GDM1 (cell line): ENCODE data around the gene MET.
"Not testable (repeated sequence)": the region's sequence is repeated elsewhere in the genome, so short reads cannot be mapped to it uniquely, and the experiment has no call there.

ENCODE experiments used
- DNase-seq: peaks from one replicate; lab custom pipeline; 2025; lab: John Stamatoyannopoulos, UW

The MET gene

DNA sequence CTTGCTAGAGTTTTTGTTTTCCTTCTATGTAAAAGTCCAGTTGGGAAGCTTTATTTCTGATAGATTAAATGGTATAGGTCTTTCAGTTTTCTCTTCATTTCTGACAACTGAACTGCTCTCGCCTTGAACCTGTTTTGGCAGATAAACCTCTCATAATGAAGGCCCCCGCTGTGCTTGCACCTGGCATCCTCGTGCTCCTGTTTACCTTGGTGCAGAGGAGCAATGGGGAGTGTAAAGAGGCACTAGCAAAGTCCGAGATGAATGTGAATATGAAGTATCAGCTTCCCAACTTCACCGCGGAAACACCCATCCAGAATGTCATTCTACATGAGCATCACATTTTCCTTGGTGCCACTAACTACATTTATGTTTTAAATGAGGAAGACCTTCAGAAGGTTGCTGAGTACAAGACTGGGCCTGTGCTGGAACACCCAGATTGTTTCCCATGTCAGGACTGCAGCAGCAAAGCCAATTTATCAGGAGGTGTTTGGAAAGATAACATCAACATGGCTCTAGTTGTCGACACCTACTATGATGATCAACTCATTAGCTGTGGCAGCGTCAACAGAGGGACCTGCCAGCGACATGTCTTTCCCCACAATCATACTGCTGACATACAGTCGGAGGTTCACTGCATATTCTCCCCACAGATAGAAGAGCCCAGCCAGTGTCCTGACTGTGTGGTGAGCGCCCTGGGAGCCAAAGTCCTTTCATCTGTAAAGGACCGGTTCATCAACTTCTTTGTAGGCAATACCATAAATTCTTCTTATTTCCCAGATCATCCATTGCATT is 27.1 kb downstream of the MET start:
- no peak for DNase-seq

DNA sequence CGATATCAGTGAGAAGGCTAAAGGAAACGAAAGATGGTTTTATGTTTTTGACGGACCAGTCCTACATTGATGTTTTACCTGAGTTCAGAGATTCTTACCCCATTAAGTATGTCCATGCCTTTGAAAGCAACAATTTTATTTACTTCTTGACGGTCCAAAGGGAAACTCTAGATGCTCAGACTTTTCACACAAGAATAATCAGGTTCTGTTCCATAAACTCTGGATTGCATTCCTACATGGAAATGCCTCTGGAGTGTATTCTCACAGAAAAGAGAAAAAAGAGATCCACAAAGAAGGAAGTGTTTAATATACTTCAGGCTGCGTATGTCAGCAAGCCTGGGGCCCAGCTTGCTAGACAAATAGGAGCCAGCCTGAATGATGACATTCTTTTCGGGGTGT is 27.7 kb downstream of the MET start:
- no peak for DNase-seq

DNA sequence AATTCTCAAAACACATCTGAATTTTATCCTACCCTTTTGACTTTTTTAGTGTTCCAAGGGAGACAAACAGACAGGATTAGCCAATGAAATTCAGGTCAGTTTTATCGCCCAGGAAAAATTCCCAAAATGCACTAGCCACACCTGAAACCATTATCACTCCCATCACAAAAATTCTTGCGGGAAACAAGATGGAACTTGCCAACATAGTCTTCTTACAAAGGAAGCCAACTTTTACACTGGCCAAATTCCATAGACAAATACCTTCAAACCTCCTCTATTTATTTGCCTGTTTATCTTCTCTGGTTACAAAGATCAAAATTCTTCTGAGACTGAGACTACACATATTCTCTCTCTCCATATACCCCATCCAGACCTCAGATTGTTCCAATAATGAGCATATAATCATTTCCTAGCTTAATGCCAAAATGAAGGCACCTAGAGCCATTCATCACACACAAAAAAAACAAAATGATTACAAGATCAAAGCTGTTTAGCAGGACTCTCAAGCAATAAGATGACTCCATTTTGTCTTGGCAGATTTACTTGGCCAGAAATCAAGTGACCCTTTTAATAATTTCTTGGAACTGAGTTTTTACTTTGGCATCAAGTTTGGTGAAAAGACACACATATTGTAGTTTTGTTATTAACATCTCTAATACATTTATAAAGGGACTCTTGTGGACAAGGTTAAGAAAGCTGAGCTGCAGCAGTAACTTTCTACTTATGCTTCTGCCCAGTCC is 30.2 kb downstream of the MET start:
- DNase-seq = no peak

DNA sequence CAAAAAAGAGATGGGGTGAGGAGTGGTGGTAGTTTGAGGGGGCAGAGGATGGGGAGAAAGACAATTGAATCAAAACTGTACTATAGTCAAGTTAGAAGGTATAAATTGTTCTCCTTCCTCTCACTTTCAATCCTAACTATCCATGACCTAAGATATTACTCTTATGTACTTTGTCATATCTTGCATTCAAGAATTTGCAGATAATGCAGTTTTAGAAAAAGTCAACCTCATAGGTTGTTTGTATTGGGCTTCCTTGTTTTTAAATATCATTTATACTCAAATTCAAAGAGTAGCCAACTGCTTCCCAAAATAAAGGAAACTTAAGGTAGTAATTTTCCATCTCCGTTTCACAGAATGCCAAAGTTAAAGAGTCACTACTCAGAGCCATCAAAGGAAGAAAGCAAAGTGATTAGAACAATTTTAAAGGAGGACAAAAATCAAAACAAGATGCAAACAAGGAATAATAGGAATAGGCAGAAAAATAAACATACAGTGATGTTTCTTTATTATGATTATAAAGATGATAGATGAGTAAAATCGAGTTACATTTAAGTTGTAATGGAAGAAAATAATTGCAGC is 32.7 kb downstream of the MET start:
- DNase-seq = no peak

DNA sequence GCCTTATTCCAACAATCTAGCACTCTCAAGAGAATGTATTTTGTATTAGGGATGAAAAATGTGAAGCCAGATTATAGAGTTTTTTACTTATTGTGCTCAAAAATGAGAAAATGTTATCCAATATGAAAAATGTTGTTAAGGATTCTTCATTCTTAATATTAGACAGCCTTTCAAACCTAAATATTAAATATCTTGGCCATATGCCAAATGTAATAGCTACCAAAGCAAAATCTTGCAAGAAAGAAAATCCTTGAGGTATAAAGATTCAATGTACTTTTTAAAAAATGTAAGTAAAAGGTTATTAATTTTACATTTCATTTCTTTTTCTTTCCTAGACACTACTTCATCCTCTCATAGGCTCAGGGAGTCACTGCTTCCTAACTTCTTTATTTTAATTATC is 33.4 kb downstream of the MET start:
- no peak for DNase-seq

DNA sequence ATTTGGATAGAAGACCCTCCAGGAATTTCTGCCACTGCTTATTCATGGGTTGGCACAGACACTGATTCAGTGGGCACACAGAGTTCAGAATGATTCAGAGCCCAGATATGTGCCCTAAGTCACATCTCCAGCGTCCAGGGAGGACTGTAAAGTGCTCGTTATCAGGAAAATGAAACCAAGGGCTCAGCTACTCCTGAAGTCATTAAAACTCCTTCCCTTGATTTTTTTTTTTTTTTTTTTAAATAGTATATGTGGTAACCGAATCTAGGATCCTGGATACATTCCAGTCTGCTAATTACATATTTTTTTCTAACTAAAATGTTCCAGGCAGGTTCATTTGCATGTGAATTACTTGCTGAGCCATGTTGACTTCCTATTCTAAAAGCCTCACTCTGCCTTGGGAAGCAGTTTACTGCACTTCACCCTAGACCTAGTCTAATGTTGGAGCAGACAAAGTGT is 34.7 kb downstream of the MET start:
- DNase-seq = no peak

DNA sequence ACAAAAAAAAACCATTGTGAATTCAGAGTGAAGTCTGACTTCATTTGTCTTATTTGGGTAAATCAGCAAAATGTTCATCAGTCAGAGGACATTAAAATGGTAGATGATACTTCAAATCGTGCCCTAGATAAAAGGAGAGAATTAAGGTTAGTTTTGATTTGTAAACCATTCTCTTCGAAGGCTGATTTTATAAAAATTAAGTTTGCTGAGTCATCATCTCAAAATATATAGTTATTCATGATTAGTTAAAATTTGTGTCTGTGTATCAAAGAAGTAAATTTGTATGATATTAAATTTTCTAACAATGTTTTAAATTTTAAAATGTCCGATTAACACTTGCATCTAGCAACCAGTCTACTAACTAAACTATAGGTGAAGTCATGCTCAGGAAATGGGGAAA is 35.3 kb downstream of the MET start:
- DNase-seq = no peak

DNA sequence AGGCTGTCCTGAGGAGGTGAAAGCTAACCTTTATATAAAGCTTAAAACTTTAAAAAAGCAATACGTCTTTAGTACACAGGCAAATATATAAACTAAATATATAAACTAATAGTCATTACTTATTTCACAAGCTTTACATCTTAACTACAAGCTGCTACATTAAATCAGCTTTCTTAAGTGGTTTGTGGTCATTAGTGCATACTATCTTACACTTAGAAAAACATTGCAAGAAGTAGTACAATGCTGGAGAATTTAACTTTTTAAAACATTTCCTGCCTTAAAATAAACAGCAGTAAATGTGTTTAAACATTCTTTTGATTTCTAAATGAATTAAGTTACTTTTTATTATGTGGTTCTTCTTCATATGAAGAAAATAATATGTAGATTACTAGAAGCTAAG is 36.3 kb downstream of the MET start:
- no peak for DNase-seq

DNA sequence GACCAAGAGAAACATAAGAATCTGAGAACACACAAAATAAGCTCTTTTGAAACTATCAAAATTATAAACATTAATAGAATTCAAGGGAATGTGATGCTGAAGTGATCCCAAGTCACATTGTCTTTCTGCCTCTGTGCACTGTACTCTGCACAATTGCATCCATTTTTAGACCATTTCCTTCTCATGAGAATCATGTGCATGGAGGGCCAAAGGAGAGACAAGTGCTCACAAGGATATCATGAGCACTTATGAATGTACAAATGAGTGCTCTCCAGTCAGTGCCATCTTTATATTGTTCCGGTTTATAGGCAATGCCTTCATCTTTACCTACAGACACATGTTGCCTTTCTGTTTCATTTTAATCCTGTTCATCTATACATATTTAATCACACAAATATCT is 36.9 kb downstream of the MET start:
- DNase-seq = no peak

DNA sequence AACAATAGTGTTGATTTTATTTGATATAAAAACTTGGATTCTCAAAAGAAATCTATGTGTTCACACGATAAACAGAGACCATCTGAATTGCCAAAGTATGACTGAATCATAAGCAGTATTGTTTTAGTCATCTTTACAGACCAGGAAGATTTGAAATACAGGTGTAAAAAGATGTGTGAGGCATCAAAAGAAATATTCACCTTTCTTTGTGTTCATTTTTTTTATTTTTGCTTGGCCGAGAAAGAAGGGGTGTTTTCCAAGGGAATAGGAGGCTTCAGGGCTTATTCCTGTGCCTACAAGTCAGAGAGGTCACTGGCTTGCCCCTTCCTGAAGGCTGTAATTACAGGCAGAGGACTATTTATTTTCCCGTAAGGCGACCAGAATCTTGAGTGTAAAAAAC is 37.3 kb downstream of the MET start:
- DNase-seq = no peak

DNA sequence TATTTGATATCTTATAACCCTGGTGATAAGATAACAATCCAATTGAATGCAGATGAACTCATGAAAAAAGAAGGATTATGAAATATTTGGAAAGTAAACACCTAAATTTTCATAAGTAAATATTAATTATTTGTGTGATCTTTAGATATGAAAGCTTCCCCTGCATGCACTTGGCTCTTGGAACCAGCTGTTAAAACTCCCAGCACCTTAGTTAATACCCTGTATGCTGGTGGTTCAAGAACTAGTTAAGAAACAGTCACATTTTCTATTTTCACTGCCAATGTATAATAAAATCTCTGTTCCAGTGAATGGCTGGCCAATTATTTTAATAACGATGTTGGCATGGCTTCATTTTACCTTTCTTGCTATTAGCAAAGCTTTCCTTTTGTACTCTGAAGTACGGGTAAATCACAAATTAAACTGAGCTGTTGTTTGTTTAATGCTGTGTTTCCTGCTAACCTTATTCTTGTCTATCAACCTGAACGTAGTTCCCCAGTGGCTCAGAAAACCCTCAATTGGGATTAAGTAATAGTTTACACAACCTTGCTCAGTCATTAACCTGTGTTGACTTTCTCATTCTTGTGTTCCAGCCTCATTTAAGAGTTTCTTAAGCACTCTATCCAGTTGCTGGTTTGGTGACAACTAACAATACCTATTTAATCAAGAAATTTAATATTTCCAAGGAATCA is 38.9 kb downstream of the MET start:
- no peak for DNase-seq

DNA sequence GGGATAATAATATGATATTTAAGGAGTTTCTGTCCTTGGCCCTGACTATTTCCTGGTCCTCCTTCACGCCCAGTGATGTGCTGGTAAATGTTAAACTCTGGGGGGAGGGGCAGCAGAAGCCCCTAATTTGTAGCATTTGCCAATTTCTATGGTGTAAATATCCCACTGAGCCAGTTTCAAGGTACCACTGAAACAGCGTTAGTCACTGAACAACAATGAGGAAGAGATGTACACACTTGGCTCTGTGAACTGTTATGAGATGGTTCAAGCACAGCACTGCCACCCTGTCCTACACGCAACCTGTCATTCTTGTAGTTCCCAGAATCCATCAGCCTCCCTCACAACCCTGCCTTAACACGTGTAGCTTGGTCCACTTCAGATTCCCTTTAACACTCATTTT is 39.8 kb downstream of the MET start:
- no peak for DNase-seq

DNA sequence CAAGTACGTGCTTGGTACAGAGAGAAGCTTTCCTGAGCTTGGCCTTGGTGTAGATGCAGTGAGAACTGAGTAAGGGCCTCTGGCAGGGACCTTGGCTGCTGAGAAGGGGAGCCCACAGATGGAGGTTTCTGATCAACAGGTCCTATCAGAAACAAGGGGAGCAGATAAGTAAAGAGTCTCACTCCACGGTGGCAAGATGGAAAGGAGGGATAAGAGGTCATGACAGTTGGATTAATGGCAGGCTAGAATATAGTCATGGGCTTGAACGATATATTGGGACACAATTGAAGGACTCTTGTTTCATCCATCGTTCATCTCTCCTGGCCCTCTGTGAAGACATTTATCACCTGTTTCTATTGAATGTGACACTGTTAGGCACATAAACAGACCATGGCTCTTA is 41.5 kb downstream of the MET start:
- no peak for DNase-seq

DNA sequence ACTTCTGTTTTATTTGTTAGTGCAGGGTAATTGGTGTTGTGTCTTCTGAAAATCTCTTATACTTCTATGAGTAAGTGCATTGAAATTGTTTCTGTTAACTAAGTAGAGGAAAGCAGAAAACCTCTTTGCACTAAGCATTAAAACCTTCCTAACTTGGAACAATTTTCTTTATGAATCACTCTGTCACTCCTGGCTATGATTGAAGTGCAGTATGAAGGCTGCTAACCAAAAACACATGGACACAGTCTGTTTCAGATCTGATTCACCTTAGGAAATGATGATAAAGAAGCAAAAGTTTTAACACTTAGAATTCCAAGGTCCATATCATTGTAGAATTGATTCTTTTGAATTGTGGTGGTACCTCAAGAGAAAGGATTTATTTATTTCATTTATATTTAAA is 41.9 kb downstream of the MET start:
- DNase-seq = no peak

DNA sequence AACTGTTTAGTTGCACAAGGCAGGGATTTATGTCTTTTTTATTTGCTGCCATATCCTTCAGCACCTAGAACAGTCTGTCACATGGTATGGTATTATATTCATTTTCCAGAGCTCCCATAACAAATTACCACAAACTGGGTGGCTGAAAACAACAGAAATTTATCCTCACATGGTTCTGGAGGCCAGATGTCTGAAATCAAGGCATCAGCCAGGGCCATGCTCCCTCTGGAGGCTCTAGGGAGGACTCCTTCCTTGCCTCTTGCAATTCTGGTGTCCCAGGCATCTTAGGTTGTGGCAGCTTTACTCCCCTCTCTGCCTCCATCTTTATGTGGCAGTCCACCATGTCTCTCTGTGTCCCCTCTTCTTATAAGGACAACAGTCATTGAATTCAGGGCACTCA is 43.1 kb downstream of the MET start:
- DNase-seq = no peak

DNA sequence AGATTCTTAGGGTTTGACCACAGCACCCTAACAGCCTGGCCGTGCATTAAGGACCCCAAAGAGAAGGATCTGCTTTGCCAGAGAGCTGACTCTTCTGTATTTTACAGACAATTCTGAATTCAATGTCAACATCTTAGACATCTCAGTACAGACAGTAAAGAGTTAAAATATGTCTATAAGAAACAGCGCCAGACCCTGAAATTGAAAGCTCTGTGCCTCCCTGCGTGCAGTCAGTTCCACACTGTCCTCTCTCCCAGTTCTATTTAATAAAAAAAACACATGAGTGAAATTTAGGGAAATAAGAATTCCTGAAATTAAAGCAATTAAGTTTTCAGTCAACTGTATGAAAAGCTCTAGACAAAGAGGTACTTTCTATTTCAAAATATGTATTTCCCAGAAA is 45.1 kb downstream of the MET start:
- DNase-seq = no peak

DNA sequence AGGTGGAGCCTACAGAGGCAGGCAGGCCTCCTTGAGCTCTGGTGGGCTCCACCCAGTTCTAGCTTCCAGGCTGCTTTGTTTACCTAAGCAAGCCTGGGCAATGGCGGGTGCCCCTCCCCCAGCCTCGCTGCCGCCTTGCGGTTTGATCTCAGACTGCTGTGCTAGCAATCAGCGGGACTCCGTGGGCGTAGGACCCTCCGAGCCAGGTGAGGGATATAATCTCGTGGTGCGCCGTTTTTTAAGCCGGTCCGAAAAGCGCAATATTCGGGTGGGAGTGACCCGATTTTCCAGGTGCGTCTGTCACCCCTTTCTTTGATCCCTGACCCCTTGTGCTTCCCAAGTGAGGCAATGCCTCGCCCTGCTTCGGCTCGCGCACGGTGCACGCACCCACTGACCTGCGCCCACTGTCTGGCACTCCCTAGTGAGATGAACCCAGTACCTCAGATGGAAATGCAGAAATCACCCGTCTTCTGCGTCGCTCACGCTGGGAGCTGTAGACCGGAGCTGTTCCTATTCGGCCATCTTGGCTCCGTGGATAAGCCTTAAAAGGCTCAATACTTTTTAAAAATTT is 52.0 kb downstream of the MET start:
- DNase-seq = not testable (repeated sequence)

DNA sequence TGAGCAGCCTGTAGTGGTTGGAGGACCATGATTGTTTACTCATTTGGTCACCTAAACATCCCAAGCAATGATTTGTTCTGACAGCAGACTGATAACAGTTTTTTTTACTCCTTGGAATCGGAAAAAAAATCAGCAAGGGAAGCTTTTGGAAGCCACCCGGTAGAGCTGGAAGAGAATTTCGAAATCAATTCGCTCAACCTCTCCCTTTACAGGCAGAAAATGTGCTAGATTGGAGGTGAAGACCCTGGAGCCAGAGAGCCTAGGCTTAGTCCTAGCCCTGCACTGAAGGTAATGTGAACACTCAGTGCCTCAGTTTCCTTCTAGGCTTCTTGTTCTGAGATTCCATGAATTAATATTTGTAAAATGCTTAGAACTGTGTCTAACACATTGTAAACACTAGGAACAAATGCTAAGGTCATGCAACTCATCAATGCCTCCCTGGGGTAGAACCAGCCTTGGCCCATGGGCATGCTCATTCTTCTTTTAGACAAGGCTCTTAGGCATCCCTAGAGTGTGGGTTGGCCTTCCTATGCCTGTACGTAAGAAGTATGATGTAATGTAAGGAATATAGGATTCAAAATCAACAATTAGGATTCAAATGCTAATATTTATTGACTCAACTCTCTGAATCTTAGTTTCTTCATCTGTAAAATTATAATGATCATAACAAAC is 52.7 kb downstream of the MET start:
- DNase-seq = no peak

DNA sequence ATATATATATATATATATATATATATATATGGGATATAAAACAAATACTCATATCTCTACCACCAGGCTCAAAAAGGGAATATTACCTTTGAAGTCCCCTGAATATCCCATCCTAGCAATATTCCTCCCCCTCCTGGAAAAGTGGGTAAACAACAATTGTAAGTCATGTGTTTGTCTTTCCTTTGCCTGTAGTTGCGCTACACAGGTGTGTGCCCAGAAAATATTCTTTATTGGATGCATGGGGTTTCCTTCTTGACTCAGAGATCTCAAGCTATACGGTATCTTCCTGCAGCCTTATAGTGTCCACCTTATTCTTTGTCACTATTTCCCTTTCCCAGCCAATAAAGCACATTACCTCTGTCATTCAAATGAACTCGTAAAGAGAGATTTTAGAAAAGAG is 54.2 kb downstream of the MET start:
- DNase-seq = no peak

DNA sequence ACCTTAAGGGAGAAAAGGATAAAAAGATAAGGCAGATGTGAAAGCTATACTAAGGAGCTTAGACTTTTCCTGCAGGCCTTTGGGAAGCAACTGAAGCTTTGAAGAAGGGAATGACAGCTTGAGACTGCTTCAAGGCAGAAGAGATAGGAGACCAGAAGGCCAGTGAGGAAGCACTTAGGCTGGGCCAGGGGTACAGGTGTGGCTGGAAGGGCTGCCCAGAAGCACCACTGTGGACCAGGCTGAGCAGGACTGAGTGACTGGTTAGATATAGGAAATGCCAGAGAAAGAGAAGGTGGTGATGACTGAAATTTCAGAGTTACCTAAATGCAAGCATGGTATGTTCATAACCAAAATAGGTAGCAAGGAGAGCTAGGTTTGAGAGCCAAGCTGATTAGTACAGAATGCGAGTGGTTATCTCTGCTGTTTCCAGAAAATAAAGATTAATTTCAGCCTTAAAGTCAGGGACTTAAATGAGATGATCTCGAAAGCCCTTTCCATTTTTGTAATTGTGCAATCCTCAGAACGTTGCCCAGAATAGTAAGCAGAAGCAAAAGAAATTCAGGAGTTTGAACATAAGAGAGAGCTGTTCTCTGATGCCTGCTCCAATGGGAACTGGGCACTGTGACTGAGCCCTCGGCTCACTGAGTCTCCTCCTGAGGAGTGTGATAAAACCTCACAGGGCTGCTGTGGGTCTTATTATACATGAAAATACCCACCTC is 54.9 kb downstream of the MET start:
- no peak for DNase-seq

DNA sequence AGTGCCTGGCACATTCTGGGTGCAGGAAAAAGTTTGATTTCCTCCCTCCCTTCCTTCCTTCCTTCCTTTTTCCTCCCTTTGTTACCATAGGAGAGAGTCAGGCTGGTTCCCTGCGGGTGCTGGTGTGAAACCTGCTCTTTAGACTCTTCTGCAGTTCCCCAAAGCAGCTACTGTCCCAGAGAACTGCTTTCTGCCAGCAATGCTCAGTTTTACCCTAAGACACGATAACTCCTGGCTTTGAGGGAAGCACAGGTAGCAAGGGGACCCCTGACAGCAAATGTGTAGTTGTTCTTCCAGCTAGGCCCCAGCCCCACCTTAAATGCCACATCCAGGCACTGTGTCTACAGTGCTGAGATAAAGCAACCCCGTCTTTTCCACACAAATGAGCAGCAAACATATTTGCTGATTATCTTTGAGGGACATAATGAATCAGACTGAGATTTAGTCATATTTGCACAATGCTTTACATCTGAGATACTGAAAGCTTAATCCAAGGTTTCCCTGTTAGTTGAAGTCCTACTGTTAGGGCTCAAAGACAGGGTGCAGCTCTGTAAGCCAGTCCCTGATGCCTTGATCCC is 55.5 kb downstream of the MET start:
- DNase-seq = no peak
